HepG2 (cell line): ENCODE data around the gene MICAL3.

Source experiments
- BRCA1 ChIP-seq: sonication (generic); formaldehyde crosslinking; IDR thresholded peaks from 2 replicates; pipeline ENCODE4 v1.4.0; 2020; ENCODE audit warnings: missing genetic modification reagents
- CBX5 ChIP-seq: sonication (generic); formaldehyde crosslinking; IDR thresholded peaks from 2 replicates; pipeline ENCODE4 v1.4.0; 2020; ENCODE audit warnings: missing genetic modification reagents, borderline replicate concordance
- CTCF ChIP-seq: sonication (generic); formaldehyde crosslinking; IDR thresholded peaks from 2 replicates; pipeline ENCODE4 v1.5.0; 2020; ENCODE audit warnings: mild to moderate bottlenecking, missing genetic modification reagents, moderate library complexity
- TCF7L2 ChIP-seq: IDR thresholded peaks from 2 replicates; pipeline ENCODE4 v1.6.1; 2011; ENCODE audit warnings: mild to moderate bottlenecking, low read depth, low read length, moderate library complexity
- ZBTB38 ChIP-seq: sonication (generic); formaldehyde crosslinking; IDR thresholded peaks from 2 replicates; pipeline ENCODE4 v1.5.1; 2020; ENCODE audit warnings: mild to moderate bottlenecking, missing genetic modification reagents
- ZBTB39 ChIP-seq: sonication (generic); formaldehyde crosslinking; IDR thresholded peaks from 2 replicates; pipeline ENCODE4 v1.5.0; 2020; ENCODE audit warnings: missing genetic modification reagents
- ZNF615 ChIP-seq: sonication (generic); formaldehyde crosslinking; IDR thresholded peaks from 2 replicates; pipeline ENCODE4 v1.5.0; 2020; ENCODE audit warnings: mild to moderate bottlenecking, missing genetic modification reagents, borderline replicate concordance

GRCh38 chr22:18024956-18025720, 777 bp upstream of the MICAL3 start:
- no peak for TF ChIP-seq CBX5
- no peak for TF ChIP-seq ZBTB39
- TF ChIP-seq TCF7L2, result no peak
- no peak for TF ChIP-seq CTCF (CRISPR knock-in tag)
- no peak for TF ChIP-seq BRCA1 (CRISPR knock-in tag)
- TF ChIP-seq ZBTB38 (CRISPR knock-in tag), result no peak
- no peak for TF ChIP-seq ZNF615
